ENCODE data around the gene UGT1A4.

DNA sequence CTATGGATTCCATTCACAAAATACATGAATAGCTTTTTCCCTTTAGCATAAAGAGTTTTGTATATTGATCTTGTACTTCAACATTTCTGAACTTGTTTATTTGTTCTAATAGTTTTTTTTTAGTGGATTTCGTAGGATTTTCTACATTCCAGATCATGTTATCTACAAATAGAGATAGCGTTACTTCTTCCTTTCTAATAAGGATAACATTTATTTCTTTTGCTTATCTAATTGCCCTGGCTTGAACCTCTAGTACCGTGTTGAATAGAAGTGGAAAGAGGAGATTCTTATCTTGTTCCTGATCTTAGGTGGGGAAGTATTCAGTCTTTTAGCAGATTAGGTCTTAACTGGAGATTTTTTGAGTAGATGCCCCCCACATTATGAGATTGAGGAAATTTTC is 16.3 kb upstream of the UGT1A4 start:
- TF ChIP-seq CREB1 (IDR thresholded peaks at IDR 0.05; ENCODE audit: low read depth), result no peak
- no peak for TF ChIP-seq EP300 (IDR thresholded peaks at IDR 0.05; ENCODE audit: borderline replicate concordance)
- TF ChIP-seq EGR1 (IDR thresholded peaks at IDR 0.05), result no peak
- TF ChIP-seq USF1 (IDR thresholded peaks at IDR 0.05), result no peak
- no peak for TF ChIP-seq TCF12 (IDR thresholded peaks at IDR 0.05; ENCODE audit: low read depth)
